Activated naive CD8-positive, alpha-beta T cell treated with anti-CD3 and anti-CD28 coated beads for 36 hours (primary cell): ENCODE results near the gene DOCK4. TPM values are rescaled to one million over a fixed set of nuclear protein-coding genes. Genes with fewer than 3 reads are reported as not detected.

ENCODE experiments used
- DNase-seq: peaks from one replicate; pipeline ENCODE4 v3.0.0; 2021
- H3K27ac Mint-ChIP-seq: one replicate; pipeline ENCODE4 v1.8.0; 2022; ENCODE audit warnings: mild to moderate bottlenecking, moderate library complexity, mixed read lengths
- H3K27me3 Mint-ChIP-seq: one replicate; pipeline ENCODE4 v1.8.0; 2022; ENCODE audit warnings: mild to moderate bottlenecking, mixed read lengths
- H3K36me3 Mint-ChIP-seq: one replicate; pipeline ENCODE4 v1.8.0; 2021; ENCODE audit warnings: mild to moderate bottlenecking, mixed read lengths
- H3K4me1 Mint-ChIP-seq: one replicate; pipeline ENCODE4 v1.8.0; 2021; ENCODE audit warnings: mixed read lengths
- H3K4me3 Mint-ChIP-seq: one replicate; pipeline ENCODE4 v1.8.0; 2022; ENCODE audit warnings: mild to moderate bottlenecking, moderate library complexity, mixed read lengths
- H3K9me3 Mint-ChIP-seq: one replicate; pipeline ENCODE4 v1.8.0; 2022; ENCODE audit warnings: mixed read lengths
- total RNA-seq, 2 experiments: library from RNA; stranded (reverse); gene quantifications; one replicate each; pipeline ENCODE4 v1.2.3, GENCODE V29; 2021

Gene DOCK4
- total RNA-seq, 2 experiments from 2014 or later = 0.28 to 0.29 TPM

DNA sequence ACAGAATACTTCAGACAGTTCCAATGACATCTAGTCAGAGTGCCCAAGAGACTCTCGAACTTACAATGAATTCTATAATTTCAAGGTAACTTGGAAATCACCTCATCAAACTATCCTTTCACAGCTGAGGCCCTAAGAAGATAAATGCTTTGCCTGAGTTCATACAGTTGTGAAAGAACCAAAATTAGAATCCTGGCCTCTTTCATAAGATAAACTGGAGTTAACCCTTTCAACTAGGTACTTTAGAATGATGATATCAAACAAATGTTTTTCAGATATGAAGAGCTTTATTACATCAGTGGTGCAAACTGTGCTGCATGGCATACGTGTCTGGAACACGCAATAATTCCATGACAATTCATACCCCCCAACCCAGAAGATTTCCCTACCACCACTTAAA is 17.9 kb downstream of the DOCK4 start:
- Mint-ChIP-seq H3K4me1 (peaks cover 14% of the 10 kb centered on the region), H3K36me3 (no peaks in the 10 kb centered on the region), H3K4me3 (no peak overlapping the region), H3K27ac (no peak overlapping the region), H3K9me3 (no peaks in the 10 kb centered on the region), H3K27me3 (peaks cover 15% of the 10 kb centered on the region)
- no peak for DNase-seq

DNA sequence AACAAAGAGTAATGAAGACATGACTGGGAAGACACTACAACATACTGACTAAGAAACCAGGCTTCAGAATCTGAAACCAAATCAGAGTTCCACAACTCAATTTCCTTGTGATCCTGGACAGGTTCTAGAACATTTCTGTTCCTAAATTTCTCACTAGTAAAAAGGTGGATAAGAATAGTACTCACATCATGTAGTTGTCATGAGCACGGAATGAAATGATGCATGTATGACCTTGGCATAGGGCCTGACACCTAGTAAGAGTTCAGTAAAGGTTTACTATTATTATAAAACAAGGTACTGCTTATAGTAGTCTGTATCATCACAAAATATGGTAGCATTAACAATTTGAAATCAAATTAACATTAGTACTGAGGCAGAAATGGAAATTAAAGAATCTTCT is 19.9 kb downstream of the DOCK4 start:
- Mint-ChIP-seq H3K9me3 (no peaks in the 10 kb centered on the region), H3K27ac (no peak overlapping the region), H3K36me3 (no peaks in the 10 kb centered on the region), H3K27me3 (peaks cover 12% of the 10 kb centered on the region), H3K4me3 (no peak overlapping the region), H3K4me1 (peaks cover 3% of the 10 kb centered on the region)
- no peak for DNase-seq

DNA sequence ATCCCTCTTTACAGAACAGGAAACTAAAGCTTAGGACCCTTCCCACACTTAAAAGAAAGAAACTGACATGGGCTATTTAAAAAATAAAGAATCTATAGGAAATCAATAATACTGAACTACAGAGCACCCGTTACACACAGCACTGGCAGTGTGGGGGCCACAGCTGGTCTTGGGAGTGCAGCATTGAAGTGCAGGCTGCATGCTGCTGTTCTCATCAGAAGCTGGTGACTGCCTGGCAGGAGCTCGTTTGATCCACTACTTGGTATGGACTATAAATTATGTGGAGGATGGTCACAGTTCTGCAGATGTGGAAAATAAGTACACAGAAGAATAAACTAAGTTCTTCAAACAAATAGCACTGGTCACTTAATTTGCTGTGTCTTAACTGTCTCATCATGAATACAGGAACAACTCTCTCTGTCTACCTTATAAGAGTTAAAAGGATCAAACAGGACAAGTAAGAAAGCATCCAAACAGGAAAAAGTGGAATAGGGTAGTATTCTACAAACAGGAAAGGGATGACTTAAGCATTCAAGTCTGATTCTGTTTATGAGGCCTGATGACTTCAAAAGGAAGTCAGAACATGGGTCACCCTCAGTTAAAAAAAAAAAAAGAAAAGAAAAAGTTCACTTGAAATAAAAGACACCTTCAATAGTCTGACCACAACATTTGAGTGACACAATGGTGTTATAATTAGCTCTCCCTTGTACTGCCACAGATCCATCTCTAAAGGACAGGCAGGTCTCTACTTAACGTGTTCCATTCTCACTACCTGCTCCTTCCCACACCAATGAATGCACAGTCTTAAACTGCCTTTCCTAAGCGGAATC is 21.0 kb downstream of the DOCK4 start:
- no peaks in the 10 kb centered on the region for H3K36me3 Mint-ChIP-seq
- no peak overlapping the region for H3K27ac Mint-ChIP-seq
- no peaks in the 10 kb centered on the region for H3K9me3 Mint-ChIP-seq
- H3K4me1 Mint-ChIP-seq = peaks cover 3% of the 10 kb centered on the region
- no peak overlapping the region for H3K4me3 Mint-ChIP-seq
- DNase-seq = no peak
- peaks cover 8% of the 10 kb centered on the region for H3K27me3 Mint-ChIP-seq

DNA sequence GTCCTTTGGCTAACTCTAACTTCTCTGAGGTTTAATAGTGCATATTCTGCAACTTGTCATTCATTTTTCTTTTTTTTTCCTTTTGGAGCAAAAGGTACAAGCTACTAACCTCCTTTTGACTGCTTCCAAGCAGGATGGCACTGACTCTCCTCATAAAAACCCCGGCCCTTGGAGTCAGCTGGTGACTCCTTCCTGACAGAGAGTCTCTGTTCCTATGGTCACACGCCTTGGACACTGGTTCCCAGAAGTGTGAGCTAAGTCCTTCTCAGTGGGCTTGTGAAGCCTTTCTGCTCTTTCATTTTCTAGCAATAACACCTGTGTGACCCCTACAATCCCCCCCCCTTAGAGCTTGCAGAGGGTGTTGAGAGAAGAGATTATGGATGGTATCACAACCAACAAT is 21.7 kb downstream of the DOCK4 start:
- H3K4me3 Mint-ChIP-seq = no peak overlapping the region
- no peak overlapping the region for H3K27ac Mint-ChIP-seq
- H3K36me3 Mint-ChIP-seq = no peaks in the 10 kb centered on the region
- DNase-seq = no peak
- peaks cover 3% of the 10 kb centered on the region for H3K4me1 Mint-ChIP-seq
- no peaks in the 10 kb centered on the region for H3K9me3 Mint-ChIP-seq
- H3K27me3 Mint-ChIP-seq = peaks cover 5% of the 10 kb centered on the region

DNA sequence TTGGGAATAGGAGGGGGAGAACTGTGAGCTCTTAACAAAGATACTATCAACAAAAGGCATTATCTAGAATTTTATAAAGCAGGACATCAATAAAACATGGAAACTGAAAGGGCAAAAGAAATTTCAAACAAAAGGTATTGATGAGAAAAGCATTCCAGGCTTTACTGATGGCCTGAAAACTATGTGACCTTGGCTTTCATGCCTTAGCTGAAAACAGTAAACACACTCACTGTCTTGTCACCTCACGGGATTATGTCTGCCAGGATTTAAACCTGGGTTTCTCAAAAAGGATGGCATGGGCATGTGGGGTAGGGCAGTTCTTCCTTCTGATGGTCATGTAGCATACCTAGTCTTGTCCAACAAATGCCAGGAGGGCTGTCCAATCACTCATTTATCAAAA is 22.9 kb downstream of the DOCK4 start:
- Mint-ChIP-seq H3K36me3 (no peaks in the 10 kb centered on the region), H3K27me3 (peaks cover 11% of the 10 kb centered on the region), H3K4me1 (peaks cover 3% of the 10 kb centered on the region), H3K9me3 (no peaks in the 10 kb centered on the region), H3K4me3 (no peak overlapping the region), H3K27ac (no peak overlapping the region)
- no peak for DNase-seq

DNA sequence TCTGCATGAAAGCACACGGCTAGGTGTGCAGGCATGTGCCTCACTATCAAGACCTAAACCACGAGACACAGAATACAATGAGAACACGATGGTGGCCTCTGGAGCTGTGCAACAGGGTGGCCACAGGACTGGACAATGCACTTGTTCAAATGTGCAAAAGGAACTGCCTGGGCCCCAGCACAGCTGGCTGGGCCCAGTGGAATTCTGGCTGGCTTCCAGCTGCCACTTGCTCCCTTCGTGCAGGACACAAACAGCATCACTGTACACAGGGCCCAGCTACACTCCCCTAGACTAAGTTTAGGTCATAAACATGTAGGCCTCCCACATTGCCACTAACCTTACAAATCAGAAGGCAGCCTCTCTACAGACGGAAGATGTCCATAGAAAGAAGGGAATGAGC is 23.4 kb downstream of the DOCK4 start:
- H3K36me3 Mint-ChIP-seq = no peaks in the 10 kb centered on the region
- DNase-seq = no peak
- H3K27me3 Mint-ChIP-seq = peaks cover 16% of the 10 kb centered on the region
- peaks cover 3% of the 10 kb centered on the region for H3K4me1 Mint-ChIP-seq
- H3K4me3 Mint-ChIP-seq = no peak overlapping the region
- H3K9me3 Mint-ChIP-seq = no peaks in the 10 kb centered on the region
- no peak overlapping the region for H3K27ac Mint-ChIP-seq

DNA sequence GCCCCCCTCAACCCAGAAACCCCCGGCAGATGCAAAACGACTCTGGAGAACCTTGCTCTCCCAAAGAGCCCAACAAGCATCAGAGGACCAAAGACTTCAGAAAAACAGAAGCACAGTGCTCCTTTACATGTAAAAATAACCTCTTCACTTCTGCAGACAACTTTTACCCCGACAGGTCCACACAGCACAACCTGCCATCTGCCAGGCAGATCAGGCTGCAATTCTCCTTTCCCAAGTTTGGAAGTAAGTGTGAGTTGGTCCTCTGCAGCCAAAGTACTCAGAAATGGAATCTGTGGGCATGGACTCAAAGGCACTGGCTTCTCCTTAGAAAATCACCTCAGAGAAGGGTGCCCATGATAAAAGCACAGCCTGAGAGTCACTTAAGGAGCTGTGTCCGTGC is 26.0 kb downstream of the DOCK4 start:
- Mint-ChIP-seq H3K27me3 (peaks cover 19% of the 10 kb centered on the region), H3K27ac (no peak overlapping the region), H3K9me3 (no peaks in the 10 kb centered on the region), H3K36me3 (no peaks in the 10 kb centered on the region), H3K4me1 (no peaks in the 10 kb centered on the region), H3K4me3 (no peak overlapping the region)
- no peak for DNase-seq

DNA sequence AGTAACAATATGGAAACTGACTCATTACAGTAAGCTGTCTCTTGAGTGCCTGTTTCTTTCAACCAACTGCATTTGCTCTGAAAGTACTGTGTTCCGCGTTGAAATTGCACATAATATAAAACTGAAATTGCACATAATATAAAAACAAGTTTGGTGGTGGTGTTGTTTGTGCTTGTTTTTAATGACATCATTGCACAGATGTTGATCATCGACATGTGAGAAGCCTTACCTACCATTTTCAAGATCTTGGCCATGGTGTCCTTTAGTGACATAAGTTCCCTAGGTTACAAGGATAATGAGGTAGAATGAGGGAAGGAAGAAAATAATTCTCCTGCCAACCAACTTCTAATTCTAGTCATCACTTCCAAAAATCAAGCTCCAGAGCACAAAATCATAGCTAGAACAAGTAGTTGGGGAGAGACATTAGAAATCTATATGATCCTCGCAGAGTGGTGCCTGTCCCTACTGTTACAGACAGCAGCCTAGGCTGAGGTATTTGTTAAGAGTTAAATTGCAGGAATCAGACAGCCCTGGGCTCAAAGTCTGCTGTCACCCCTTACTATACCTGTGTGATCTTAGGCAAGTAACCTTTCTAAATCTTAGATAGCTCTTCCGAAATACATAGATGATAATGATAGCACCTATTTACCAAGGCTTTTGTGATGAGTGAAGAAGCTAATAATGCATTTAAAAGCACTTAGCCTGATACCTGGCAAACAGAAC is 29.3 kb downstream of the DOCK4 start:
- Mint-ChIP-seq H3K27ac (no peak overlapping the region), H3K27me3 (peaks cover 25% of the 10 kb centered on the region), H3K9me3 (no peaks in the 10 kb centered on the region), H3K36me3 (no peaks in the 10 kb centered on the region), H3K4me3 (no peak overlapping the region), H3K4me1 (no peaks in the 10 kb centered on the region)
- DNase-seq = no peak

DNA sequence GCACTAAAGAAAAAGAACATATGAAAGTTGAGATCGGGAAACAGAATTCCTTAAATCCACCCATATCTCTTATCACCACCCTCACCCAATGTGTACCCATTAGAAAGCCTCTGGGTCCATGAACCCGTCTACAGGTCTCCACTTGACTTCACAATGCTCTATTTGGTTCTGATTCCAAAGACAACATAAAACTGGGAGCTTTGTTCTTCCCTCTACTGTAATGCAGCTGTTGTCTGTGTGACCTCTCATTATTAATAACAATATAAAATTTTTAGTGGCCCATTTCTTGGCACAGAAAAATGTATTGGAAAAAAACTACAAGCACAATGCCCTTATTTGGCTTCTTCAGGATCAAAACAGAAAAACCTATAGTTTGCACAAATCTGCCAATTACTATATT is 30.0 kb downstream of the DOCK4 start:
- no peaks in the 10 kb centered on the region for H3K4me1 Mint-ChIP-seq
- peaks cover 25% of the 10 kb centered on the region for H3K27me3 Mint-ChIP-seq
- no peak overlapping the region for H3K27ac Mint-ChIP-seq
- no peaks in the 10 kb centered on the region for H3K9me3 Mint-ChIP-seq
- DNase-seq = no peak
- no peak overlapping the region for H3K4me3 Mint-ChIP-seq
- H3K36me3 Mint-ChIP-seq = no peaks in the 10 kb centered on the region

DNA sequence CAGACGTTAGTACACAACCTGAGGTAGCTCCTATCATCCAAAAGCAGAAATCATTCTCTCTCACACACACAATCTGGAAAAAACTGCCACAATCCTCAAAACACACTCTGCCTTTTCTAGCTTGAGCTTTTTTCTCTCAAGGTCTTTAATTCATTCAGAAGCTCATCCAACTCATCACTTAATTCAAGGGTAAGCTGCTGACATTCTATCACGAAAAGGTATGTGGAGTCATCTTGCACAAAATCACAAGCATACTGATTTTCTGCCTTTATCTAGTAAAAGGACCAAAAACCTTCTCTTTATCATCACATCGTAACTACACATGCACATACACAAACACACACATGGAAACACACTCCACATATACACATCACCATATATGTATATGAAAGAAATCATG is 32.0 kb downstream of the DOCK4 start:
- DNase-seq = no peak
- Mint-ChIP-seq H3K27ac (no peak overlapping the region), H3K27me3 (peaks cover 21% of the 10 kb centered on the region), H3K4me3 (no peak overlapping the region), H3K4me1 (no peaks in the 10 kb centered on the region), H3K9me3 (no peaks in the 10 kb centered on the region), H3K36me3 (no peaks in the 10 kb centered on the region)

DNA sequence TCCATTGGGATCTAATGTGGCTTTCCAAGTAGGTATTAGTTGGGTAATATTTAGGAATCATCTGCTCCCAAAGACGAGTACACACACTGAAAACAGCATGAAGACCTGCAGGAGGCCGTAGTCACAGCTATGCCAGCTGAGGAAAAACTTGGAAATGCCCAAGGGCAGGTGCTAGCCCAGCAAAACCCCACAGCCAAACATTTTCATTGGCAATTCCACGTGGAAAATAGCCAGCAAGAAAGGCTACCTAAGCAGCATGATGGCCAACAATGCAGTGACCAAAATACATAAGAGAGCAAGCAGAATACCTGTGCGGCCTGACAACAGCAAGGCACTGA is 32.7 kb downstream of the DOCK4 start:
- no peak for DNase-seq
- Mint-ChIP-seq H3K27ac (no peak overlapping the region), H3K4me3 (no peak overlapping the region), H3K9me3 (no peaks in the 10 kb centered on the region), H3K4me1 (no peaks in the 10 kb centered on the region), H3K27me3 (peaks cover 19% of the 10 kb centered on the region), H3K36me3 (no peaks in the 10 kb centered on the region)

DNA sequence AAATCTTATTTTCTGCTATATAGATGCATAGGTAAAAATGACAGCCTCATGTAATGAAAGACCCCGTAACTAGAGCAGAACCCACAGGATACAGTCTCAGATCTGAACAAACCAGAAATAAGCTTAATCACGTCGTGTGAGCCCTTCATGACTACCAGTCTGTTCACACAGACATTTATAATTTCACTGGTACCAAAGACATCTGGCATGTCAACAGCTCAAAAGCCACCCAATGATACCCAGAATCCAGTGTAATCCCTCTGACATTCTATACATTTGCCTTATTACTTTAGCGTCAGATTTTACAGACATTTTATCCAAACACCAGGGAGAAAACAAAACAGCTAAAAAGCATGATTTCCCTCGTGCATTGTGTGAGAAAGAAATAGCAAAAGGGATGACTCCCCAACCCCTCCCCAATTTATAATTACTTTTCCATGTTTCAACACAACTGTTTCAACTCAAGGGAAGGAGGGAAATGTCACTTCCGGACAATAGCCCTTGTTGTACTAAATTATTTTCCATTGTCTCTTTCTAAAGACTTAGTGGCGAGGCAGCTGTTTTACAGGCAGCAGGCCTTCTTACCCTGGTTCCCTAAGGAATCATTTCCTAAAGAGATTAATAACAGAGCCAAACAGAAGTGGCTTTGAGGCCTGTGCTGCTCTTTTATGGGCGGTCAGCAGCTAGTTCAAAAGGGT is 33.2 kb downstream of the DOCK4 start:
- Mint-ChIP-seq H3K4me3 (no peak overlapping the region), H3K4me1 (no peaks in the 10 kb centered on the region), H3K9me3 (no peaks in the 10 kb centered on the region), H3K27ac (no peak overlapping the region), H3K36me3 (no peaks in the 10 kb centered on the region), H3K27me3 (peaks cover 16% of the 10 kb centered on the region)
- no peak for DNase-seq

DNA sequence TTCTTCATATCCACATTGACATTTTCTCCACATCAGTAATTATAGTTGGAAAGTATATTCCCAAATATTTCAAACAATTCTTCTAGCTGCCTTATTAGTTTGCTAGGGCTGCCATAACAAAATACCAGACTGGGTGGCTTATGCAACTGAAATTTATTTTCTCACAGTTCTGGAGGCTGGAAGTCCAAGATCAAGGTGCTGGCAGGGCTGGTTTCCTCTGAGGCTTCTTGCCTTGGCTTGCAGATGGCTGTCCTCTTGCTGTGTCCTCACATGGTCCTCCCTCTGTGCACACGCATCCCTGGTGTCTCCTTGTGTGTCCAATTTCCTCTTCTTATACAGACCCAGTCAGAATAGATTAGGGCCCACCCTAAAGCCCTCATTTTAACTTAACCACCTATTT is 34.5 kb downstream of the DOCK4 start:
- Mint-ChIP-seq H3K9me3 (no peaks in the 10 kb centered on the region), H3K36me3 (no peaks in the 10 kb centered on the region), H3K27me3 (peaks cover 11% of the 10 kb centered on the region), H3K4me1 (no peaks in the 10 kb centered on the region), H3K27ac (no peak overlapping the region), H3K4me3 (no peak overlapping the region)
- DNase-seq = no peak

DNA sequence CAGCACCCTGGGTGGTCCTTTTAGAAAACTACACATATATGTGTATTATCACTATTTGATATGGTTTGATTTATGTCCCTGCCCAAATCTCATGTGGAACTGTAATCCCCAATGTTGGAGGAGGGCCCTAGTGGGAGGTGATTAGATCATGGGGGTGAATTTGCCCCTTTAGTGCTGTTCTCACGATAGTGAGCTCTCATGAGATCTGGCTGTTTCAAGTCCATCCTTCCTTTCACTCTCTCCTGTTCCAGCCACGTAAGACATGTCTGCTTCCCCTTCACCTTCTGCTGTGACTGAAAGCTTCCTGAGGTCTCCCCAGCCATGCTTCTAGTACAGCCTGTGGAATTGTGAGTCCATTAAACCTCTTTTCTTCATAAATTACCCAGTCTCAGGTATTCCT is 37.3 kb downstream of the DOCK4 start:
- DNase-seq = no peak
- Mint-ChIP-seq H3K27ac (no peak overlapping the region), H3K36me3 (no peaks in the 10 kb centered on the region), H3K27me3 (peaks cover 4% of the 10 kb centered on the region), H3K4me1 (no peaks in the 10 kb centered on the region), H3K4me3 (no peak overlapping the region), H3K9me3 (no peaks in the 10 kb centered on the region)

DNA sequence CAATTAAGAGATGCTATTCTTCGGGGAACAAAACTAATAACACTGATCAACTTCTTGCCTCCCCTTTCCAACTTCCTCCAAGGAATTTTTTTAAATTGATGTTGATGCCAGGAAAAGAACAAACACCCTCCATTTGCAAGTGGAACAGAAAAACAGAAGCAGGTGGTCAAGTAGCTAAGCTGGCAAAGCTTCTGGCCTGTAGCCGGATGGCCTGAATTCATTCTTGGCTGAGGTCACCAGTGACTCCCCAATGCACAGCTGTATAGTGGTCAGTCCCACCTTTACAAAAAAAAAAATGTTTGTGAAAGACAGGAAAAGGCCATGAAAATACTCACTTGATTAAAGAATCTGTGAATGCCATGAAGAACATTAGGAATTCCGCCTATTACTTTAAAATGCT is 39.1 kb downstream of the DOCK4 start:
- no peak for DNase-seq
- Mint-ChIP-seq H3K36me3 (no peaks in the 10 kb centered on the region), H3K27me3 (peaks cover 2% of the 10 kb centered on the region), H3K4me1 (no peaks in the 10 kb centered on the region), H3K9me3 (no peaks in the 10 kb centered on the region), H3K27ac (no peak overlapping the region), H3K4me3 (no peak overlapping the region)
